Gastroesophageal sphincter (tissue), 4 donors: ENCODE results near the gene VDAC1. TPM values are rescaled to one million over a fixed set of nuclear protein-coding genes. Genes with fewer than 3 reads are reported as not detected.
"Not testable (repeated sequence)": the region's sequence is repeated elsewhere in the genome, so short reads cannot be mapped to it uniquely, and the experiment has no call there.

Experiments used
- ATAC-seq: fragments of 150-250 bp; one replicate; pipeline ENCODE4 v1.9.1; 2016; ENCODE audit warnings: mild to moderate bottlenecking, moderate library complexity
- H3K27ac ChIP-seq, 4 donors: fragments of 200-600 bp; sonication (generic) in 3 of 4; 1 replicate in 3 of 4; 2 replicates in 1 of 4; pipeline ENCODE4 v1.5.1; 2016 to 2019
- H3K27me3 ChIP-seq: fragments of 200-600 bp; sonication (generic); one replicate; pipeline ENCODE4 v1.5.1; 2019
- H3K36me3 ChIP-seq, 2 donors: fragments of 200-600 bp; sonication (generic); one replicate each; pipeline ENCODE4 v1.5.1; 2019; ENCODE audit warnings: control low read depth in 1 of 2
- H3K4me1 ChIP-seq, 3 donors: fragments of 200-600 bp; sonication (generic); 1 replicate in 2 of 3; 2 replicates in 1 of 3; pipeline ENCODE4 v1.5.1; 2016 to 2019; ENCODE audit warnings: control low read depth in 2 of 3
- H3K4me3 ChIP-seq, 2 donors: fragments of 200-600 bp; sonication (generic); one replicate each; pipeline ENCODE4 v1.5.1; 2019; ENCODE audit warnings: mild to moderate bottlenecking in 1 of 2, moderate library complexity in 1 of 2
- H3K9me3 ChIP-seq, 3 donors: fragments of 200-600 bp; sonication (generic); one replicate each; pipeline ENCODE4 v1.5.1; 2017 to 2019; ENCODE audit warnings: control low read depth in 2 of 3
- CTCF ChIP-seq, 4 experiments: fragments of 200-600 bp in 2 of 4; fragments of 450-650 bp in 2 of 4; sonication (generic) in 1 of 4; IDR thresholded peaks; one replicate each; pipeline ENCODE4 v1.5.1; 2017 to 2019; ENCODE audit warnings: antibody characterized with exemption in 4 of 4, mild to moderate bottlenecking in 2 of 4, moderate library complexity in 2 of 4
- EP300 ChIP-seq: sonication (generic); formaldehyde crosslinking; IDR thresholded peaks from one replicate; pipeline ENCODE4 v1.6.1; 2017; ENCODE audit warnings: antibody characterized with exemption, mild to moderate bottlenecking
- POLR2A ChIP-seq, 2 donors: fragments of 450-650 bp; IDR thresholded peaks; one replicate each; pipeline ENCODE4 v1.6.1; 2017; ENCODE audit warnings: antibody characterized with exemption in 2 of 2, mild to moderate bottlenecking in 2 of 2, moderate library complexity in 1 of 2
- POLR2AphosphoS5 ChIP-seq: sonication (generic); formaldehyde crosslinking; IDR thresholded peaks from one replicate; pipeline ENCODE4 v1.6.1; 2017; ENCODE audit warnings: antibody characterized with exemption
- WGBS, 2 donors: methylation state at CpG; one replicate each; pipeline ENCODE4 v1.1.5; 2018; ENCODE audit warnings: low coverage in 1 of 2; 5-methylcytosine and 5-hydroxymethylcytosine counted together
- total RNA-seq, 4 donors: library from RNA; depleted of rRNA; stranded (reverse); fragments of >200 nt; gene quantifications; one replicate each; pipeline ENCODE4 v1.1.0, GENCODE V29; 2016

Gene VDAC1
- total RNA-seq, 4 donors from 2014 or later, result 112 to 157 (median 131) TPM

GRCh38 chr5:133939668-133940067, 65.1 kb downstream of the VDAC1 start:
- ATAC-seq, result no peak
- Histone ChIP-seq H3K4me3 (no peak overlapping the region), H3K27ac (no peak overlapping the region), H3K27me3 (peaks cover 5% of the 10 kb centered on the region), H3K4me1 (no peaks in the 10 kb centered on the region), H3K9me3 (no peaks in the 10 kb centered on the region), H3K36me3 (no peaks in the 10 kb centered on the region)
- TF ChIP-seq POLR2A (IDR thresholded peaks at IDR 0.05) (no peak), EP300 (no peak), CTCF (IDR thresholded peaks at IDR 0.05) (no peak), POLR2AphosphoS5 (no peak)
- WGBS, 2 donors, result 83 to 97% methylated on average over 3 of the region's 3 CpGs

DNA sequence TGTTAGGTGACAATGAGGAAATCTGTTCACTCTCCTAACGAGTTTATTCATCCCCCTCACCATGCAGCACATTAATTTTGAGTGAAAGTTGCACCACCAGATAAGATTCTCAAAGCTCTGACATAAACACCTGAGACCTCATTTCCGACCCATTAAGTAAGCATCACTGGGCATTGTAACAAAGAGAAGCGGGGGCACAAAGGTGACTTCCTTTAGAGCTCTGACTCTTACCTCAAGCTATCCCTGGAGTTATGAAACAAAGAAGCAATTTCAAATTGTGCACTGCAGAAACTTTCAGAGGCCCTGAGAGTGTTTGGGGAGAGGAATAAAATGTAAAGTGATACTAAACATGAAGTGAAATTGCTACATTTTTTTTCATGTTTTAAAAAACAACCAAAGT, 65.8 kb downstream of the VDAC1 start:
- no peaks in the 10 kb centered on the region for H3K36me3 ChIP-seq
- H3K27ac ChIP-seq, result no peak overlapping the region
- TF ChIP-seq POLR2AphosphoS5 (no peak), POLR2A (IDR thresholded peaks at IDR 0.05) (no peak), CTCF (IDR thresholded peaks at IDR 0.05) (no peak), EP300 (no peak)
- H3K9me3 ChIP-seq, result no peaks in the 10 kb centered on the region
- no peak for ATAC-seq
- no peak overlapping the region for H3K4me3 ChIP-seq
- 68 to 83% methylated on average over 3 of the region's 3 CpGs for WGBS, 2 donors
- H3K4me1 ChIP-seq, result no peaks in the 10 kb centered on the region
- H3K27me3 ChIP-seq, result peaks cover 5% of the 10 kb centered on the region

- 53 to 82% methylated on average over 3 to 4 of the region's 6 CpGs for WGBS, 2 donors
- H3K9me3 ChIP-seq, result no peaks in the 10 kb centered on the region
- H3K27ac ChIP-seq, result no peak overlapping the region
- H3K4me1 ChIP-seq, result peaks cover 0 to 5% (median 0%) of the 10 kb centered on the region in 3 donors
- TF ChIP-seq EP300 (no peak), POLR2A (IDR thresholded peaks at IDR 0.05) (no peak), CTCF (IDR thresholded peaks at IDR 0.05) (no peak), POLR2AphosphoS5 (no peak)
- H3K4me3 ChIP-seq, result no peak overlapping the region
- no peak for ATAC-seq
- no peaks in the 10 kb centered on the region for H3K36me3 ChIP-seq
- H3K27me3 ChIP-seq, result peaks cover 5% of the 10 kb centered on the region
These were observed 66.5 kb downstream of the VDAC1 start for GRCh38 chr5:133938039-133938821.

DNA sequence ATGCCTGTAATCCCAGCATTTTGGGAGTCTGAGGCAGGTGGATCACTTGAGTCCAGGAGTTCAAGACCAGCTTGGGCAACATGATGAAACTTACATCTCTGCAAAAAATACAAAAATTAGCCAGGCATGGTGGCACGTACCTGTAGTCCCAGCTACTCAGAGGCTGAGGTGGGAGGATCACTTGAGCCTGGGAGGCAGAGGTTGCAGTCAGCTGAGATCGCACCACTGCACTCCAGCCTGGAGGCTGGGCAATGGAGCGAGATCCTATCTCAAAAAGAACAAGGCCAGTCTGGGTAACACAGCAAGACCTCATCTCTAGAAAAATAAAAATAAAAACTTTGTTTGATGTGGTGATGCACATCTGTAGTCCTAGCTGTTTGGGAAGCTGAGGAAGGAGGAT, 67.1 kb downstream of the VDAC1 start:
- WGBS, 2 donors, result 82% methylated on average over 3 of the region's 3 CpGs; no CpG with 5 or more reads in 1 of the 2 donors
- H3K36me3 ChIP-seq, result not testable (repeated sequence)

GRCh38 chr5:133936651-133937015, 68.1 kb downstream of the VDAC1 start:
- WGBS, 2 donors, result 49% methylated on average over 3 of the region's 3 CpGs; no CpG with 5 or more reads in 1 of the 2 donors
- ATAC-seq, result no peak
- no peak overlapping the region for H3K27ac ChIP-seq
- no peak for TF ChIP-seq POLR2A (IDR thresholded peaks at IDR 0.05)
- H3K4me1 ChIP-seq, result peaks cover 0 to 7% (median 0%) of the 10 kb centered on the region in 3 donors
- H3K4me3 ChIP-seq, result no peak overlapping the region
- H3K27me3 ChIP-seq, result peaks cover 5% of the 10 kb centered on the region
- no peaks in the 10 kb centered on the region for H3K9me3 ChIP-seq
- H3K36me3 ChIP-seq, result no peaks in the 10 kb centered on the region

More for the DNA sequence above, 67.1 kb downstream of the VDAC1 start:
- not testable (repeated sequence) for ATAC-seq, H3K27me3 ChIP-seq, H3K27ac ChIP-seq, H3K9me3 ChIP-seq, H3K4me3 ChIP-seq, H3K4me1 ChIP-seq

DNA sequence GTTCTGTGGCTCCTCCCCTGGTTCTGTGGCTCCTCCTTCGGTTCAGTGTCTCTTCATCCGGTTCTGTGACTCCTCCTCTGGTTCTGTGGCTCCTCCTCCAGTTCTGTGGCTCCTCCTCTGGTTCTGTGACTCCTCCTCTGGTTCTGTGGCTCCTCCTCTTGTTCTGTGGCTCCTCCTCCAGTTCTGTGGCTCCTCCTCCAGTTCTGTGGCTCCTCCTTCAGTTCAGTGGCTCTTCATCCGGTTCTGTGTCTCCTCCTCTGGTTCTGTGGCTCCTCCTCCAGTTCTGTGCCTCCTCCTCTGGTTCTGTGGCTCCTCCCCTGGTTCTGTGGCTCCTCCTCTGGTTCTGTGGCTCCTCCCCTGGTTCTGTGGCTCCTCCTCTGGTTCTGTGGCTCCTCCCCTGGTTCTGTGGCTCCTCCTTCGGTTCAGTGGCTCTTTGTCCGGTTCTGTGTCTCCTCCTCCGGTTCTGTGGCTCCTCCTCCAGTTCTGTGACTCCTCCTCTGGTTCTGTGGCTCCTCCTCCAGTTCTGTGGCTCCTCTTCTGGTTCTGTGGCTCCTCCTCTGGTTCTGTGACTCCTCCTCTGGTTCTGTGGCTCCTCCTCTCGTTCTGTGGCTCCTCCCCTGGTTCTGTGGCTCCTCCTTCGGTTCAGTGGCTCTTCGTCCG, 68.7 kb downstream of the VDAC1 start:
- H3K4me1 ChIP-seq, H3K36me3 ChIP-seq, H3K27me3 ChIP-seq, ATAC-seq, H3K9me3 ChIP-seq, H3K4me3 ChIP-seq, H3K27ac ChIP-seq: not testable (repeated sequence)
- WGBS, 2 donors, result 87 to 94% methylated on average over 9 to 10 of the region's 10 CpGs
